ENCODE measurements around the gene ACSBG1.

GRCh38 chr15:78282324-78282723 lies 48.0 kb upstream of the ACSBG1 start:
- TF ChIP-seq POLR2AphosphoS5 (IDR thresholded peaks at IDR 0.05; ENCODE audit: low read depth, low read length) (no peak), POLR2A (IDR thresholded peaks at IDR 0.05; ENCODE audit: low read depth, low read length) (no peak)

Data from GM12892 (cell line).